IPS-18a (cell line): ENCODE data around the gene ABHD14A.

Source experiments
- H3K27ac ChIP-seq: one replicate; pipeline ENCODE4 v1.5.1; 2013; ENCODE audit warnings: low read length
- H3K27me3 ChIP-seq: one replicate; pipeline ENCODE4 v1.6.1; 2013; ENCODE audit warnings: mild to moderate bottlenecking, low read length; ENCODE audit not compliant: control insufficient read depth, insufficient read depth
- H3K36me3 ChIP-seq: one replicate; pipeline ENCODE4 v1.6.1; 2013; ENCODE audit warnings: low read depth, low read length; ENCODE audit not compliant: control insufficient read depth
- H3K4me1 ChIP-seq: one replicate; pipeline ENCODE4 v1.6.1; 2013; ENCODE audit warnings: low read depth, low read length; ENCODE audit not compliant: control insufficient read depth
- H3K4me3 ChIP-seq: one replicate; pipeline ENCODE4 v1.5.1; 2013; ENCODE audit warnings: low read length
- H3K9ac ChIP-seq: one replicate; pipeline ENCODE4 v1.6.1; 2013; ENCODE audit warnings: mild to moderate bottlenecking, low read length, moderate library complexity
- H3K9me3 ChIP-seq: one replicate; pipeline ENCODE4 v1.6.1; 2013; ENCODE audit warnings: low read depth, low read length; ENCODE audit not compliant: control insufficient read depth

ABHD14A gene

GRCh38 chr3:51954105-51954504 lies 20.8 kb upstream of the ABHD14A start:
- Histone ChIP-seq H3K4me3 (no peak overlapping the region), H3K9me3 (no peaks in the 10 kb centered on the region), H3K27me3 (peaks cover 56% of the 10 kb centered on the region), H3K4me1 (peaks cover 4% of the 10 kb centered on the region), H3K27ac (no peak overlapping the region), H3K9ac (no peak overlapping the region), H3K36me3 (no peaks in the 10 kb centered on the region)

- Histone ChIP-seq H3K4me3 (no peak overlapping the region), H3K36me3 (no peaks in the 10 kb centered on the region), H3K27me3 (peaks cover 54% of the 10 kb centered on the region), H3K9ac (no peak overlapping the region), H3K27ac (no peak overlapping the region), H3K4me1 (peaks cover 4% of the 10 kb centered on the region), H3K9me3 (no peaks in the 10 kb centered on the region)
Observed at GRCh38 chr3:51954713-51955112, 20.2 kb upstream of the ABHD14A start.

DNA sequence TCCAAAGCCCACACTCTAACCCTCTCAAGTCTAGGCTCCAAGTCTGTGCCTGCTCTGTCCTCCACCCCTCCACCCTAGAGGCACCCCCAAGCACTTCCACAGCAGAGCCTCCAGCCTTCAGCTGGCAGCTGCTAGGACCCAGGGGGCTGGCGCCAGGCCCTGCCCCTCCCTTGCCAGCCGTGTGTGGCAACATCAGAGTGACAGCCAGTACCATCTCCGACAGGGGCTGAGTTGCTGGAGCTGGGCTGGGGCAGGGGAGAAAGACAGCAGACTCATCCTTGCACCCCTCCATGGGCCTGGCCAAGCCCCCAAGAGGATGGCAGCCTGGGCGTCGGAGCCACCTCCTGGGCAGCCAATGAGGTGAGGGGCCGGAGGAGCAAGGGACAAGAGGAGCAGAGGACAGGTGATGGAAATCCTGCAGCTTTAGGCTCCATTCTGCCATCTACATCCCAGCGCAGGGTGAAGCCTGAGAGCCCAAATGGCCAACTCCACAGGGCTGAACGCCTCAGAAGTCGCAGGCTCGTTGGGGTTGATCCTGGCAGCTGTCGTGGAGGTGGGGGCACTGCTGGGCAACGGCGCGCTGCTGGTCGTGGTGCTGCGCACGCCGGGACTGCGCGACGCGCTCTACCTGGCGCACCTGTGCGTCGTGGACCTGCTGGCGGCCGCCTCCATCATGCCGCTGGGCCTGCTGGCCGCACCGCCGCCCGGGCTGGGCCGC lies 19.5 kb upstream of the ABHD14A start, which contains the start of gene GPR62:
Gene GPR62, plus strand, starts transcription at position 207 of the 718 bp plus-strand sequence. Its CDS starts 272 bp downstream, at position 479.
- peak within 1 kb of the TSS; percentile 52 for H3K4me3 ChIP-seq

DNA sequence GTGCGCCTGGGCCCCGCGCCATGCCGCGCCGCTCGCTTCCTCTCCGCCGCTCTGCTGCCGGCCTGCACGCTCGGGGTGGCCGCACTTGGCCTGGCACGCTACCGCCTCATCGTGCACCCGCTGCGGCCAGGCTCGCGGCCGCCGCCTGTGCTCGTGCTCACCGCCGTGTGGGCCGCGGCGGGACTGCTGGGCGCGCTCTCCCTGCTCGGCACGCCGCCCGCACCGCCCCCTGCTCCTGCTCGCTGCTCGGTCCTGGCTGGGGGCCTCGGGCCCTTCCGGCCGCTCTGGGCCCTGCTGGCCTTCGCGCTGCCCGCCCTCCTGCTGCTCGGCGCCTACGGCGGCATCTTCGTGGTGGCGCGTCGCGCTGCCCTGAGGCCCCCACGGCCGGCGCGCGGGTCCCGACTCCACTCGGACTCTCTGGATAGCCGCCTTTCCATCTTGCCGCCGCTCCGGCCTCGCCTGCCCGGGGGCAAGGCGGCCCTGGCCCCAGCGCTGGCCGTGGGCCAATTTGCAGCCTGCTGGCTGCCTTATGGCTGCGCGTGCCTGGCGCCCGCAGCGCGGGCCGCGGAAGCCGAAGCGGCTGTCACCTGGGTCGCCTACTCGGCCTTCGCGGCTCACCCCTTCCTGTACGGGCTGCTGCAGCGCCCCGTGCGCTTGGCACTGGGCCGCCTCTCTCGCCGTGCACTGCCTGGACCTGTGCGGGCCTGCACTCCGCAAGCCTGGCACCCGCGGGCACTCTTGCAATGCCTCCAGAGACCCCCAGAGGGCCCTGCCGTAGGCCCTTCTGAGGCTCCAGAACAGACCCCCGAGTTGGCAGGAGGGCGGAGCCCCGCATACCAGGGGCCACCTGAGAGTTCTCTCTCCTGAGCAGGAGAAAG lies 18.7 kb upstream of the ABHD14A start:
- Histone ChIP-seq H3K27me3 (peaks cover 48% of the 10 kb centered on the region), H3K4me1 (peaks cover 4% of the 10 kb centered on the region), H3K27ac (no peak overlapping the region), H3K9me3 (no peaks in the 10 kb centered on the region), H3K9ac (no peak overlapping the region), H3K4me3 (peak overlapping the region; percentile 52), H3K36me3 (no peaks in the 10 kb centered on the region)

More for the DNA sequence above, 19.5 kb upstream of the ABHD14A start, which contains the start of gene GPR62:
- H3K27me3 ChIP-seq, result peaks cover 54% of the 10 kb centered on the region
- H3K9me3 ChIP-seq, result no peaks in the 10 kb centered on the region
- H3K9ac ChIP-seq, result no peak within 1 kb of the TSS
- no peak within 1 kb of the TSS for H3K27ac ChIP-seq
- H3K4me1 ChIP-seq, result peaks cover 4% of the 10 kb centered on the region
- no peaks in the 10 kb centered on the region for H3K36me3 ChIP-seq

DNA sequence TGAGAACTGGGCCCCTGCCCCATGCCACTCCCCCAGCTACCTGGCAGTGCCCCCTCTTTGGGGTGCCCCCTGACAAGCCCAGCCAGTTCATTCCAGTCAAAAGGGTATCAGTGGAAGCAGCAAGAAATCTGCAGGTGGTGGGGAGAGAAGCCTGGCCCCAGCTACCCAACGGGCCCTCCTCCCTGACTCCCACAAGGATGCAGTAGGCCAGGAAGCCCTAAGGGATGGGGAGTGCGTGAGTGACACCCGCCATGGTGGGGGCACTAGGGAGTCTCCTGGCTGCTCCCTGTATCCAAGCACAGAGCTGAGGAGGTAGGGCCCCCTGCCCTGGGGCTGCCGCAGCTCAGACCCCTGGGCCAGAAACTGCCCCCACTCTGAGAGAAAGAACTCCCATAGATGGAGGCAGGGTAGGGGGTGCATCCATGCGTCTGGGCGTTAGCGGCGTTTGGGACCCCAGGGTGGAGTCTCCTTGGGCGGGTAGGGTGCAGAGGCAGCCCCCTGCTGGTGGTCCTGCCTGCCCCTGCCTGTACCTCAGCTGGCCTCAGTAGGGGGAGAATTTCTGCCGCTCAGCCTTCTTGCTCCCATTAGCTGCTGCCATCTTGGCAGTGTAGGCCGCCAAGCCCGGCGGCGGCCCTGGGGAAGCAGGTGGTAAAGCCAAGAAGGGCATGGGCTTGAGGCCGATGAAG lies 17.2 kb upstream of the ABHD14A start:
- Histone ChIP-seq H3K9ac (no peak overlapping the region), H3K9me3 (no peaks in the 10 kb centered on the region), H3K27ac (no peak overlapping the region), H3K36me3 (no peaks in the 10 kb centered on the region), H3K4me1 (peaks cover 4% of the 10 kb centered on the region), H3K4me3 (no peak overlapping the region), H3K27me3 (peaks cover 44% of the 10 kb centered on the region)

DNA sequence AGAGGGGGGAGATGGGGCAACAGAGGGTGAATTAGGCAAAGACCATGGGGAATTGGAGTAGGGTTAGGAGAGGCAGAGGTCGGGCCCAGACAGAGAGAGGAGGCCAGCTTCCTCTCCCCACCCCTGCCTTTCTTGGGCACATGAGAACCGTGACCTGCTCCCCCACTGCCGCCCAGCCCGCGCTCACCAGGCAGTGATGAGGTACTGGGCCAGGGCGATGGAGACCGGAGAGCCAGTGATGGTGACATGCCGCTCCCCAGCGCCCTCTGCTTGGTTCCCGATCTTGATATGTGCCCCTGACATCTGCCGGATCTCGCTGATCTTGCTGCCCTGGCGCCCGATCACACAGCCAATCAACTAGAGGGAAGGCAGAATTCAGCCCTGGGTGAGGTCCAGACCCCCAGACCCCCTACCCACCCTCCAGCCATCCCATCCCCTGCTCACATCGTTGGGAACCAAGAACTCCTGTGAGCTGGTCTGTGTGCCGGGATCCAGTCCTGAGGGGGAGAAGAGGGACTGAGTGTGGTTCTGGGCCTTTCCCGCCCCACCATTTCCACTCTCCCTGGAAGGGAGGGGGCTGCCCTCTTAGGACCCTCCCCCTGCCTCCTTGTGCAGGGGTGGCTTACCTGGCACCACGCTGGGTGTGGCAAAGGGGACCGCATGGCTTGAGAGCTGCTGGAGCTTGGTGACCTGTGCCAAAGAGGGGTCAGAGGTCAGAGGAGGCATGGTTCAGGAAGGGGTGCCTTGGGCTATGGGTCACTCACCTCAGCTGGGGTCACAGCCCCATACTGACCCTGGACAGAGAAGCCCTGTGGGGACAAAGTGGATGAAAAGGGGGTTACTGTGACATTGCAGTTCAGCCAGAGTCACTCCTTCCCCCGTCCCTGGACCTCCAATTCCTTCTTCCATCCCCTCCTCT lies 16.0 kb upstream of the ABHD14A start:
- H3K4me3 ChIP-seq, result no peak overlapping the region
- no peaks in the 10 kb centered on the region for H3K36me3 ChIP-seq
- H3K27me3 ChIP-seq, result peaks cover 35% of the 10 kb centered on the region
- H3K27ac ChIP-seq, result no peak overlapping the region
- H3K9me3 ChIP-seq, result no peaks in the 10 kb centered on the region
- H3K9ac ChIP-seq, result no peak overlapping the region
- H3K4me1 ChIP-seq, result peaks cover 9% of the 10 kb centered on the region

DNA sequence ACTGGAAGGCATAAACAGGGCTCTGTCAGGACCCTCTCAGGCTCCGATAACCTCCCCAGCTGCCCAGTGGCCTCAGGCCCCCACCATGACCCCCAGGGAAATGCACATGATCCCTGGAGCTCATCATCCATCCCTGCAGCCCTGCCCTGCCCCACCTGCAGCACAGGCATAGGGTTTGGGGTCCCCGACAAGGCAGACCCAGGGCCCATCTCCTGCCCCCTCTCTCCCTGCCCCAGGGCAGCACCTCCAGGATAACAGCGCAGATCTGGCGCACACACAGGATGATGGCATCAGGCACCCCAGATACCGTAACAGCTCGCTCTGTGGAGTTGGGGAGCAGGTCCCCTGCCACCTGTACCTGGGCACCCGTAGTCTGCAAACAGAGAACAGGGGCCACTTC lies 15.2 kb upstream of the ABHD14A start:
- H3K9ac ChIP-seq, result no peak overlapping the region
- no peaks in the 10 kb centered on the region for H3K9me3 ChIP-seq
- H3K36me3 ChIP-seq, result no peaks in the 10 kb centered on the region
- peaks cover 27% of the 10 kb centered on the region for H3K27me3 ChIP-seq
- H3K4me3 ChIP-seq, result no peak overlapping the region
- H3K4me1 ChIP-seq, result peaks cover 14% of the 10 kb centered on the region
- no peak overlapping the region for H3K27ac ChIP-seq

- Histone ChIP-seq H3K36me3 (no peaks in the 10 kb centered on the region), H3K9me3 (no peaks in the 10 kb centered on the region), H3K27me3 (peaks cover 24% of the 10 kb centered on the region), H3K4me1 (peaks cover 17% of the 10 kb centered on the region), H3K9ac (no peak overlapping the region), H3K27ac (no peak overlapping the region), H3K4me3 (no peak overlapping the region)
Observed at GRCh38 chr3:51960386-51960785, 14.5 kb upstream of the ABHD14A start.

DNA sequence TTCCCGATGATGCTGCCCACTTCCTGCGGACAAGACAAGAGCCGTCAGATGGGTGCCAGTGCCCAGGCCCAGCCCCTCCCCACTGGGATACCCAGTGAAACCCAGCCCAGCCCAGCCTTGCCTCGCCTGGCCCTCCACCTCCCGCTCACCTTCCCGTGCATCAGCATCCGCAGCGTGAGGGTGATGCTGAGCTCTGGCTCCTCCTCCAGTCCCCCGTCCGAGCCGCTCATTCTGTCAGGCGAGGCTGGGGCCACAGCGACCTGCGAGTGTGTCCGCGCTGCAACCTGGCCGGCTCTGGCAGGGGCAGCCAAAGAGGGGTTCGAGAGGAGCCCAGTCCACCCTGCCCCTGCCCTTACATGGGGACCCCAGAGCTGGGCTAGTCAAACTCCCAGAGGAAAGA lies 13.9 kb upstream of the ABHD14A start:
- Histone ChIP-seq H3K27ac (no peak overlapping the region), H3K27me3 (peaks cover 24% of the 10 kb centered on the region), H3K36me3 (no peaks in the 10 kb centered on the region)

DNA sequence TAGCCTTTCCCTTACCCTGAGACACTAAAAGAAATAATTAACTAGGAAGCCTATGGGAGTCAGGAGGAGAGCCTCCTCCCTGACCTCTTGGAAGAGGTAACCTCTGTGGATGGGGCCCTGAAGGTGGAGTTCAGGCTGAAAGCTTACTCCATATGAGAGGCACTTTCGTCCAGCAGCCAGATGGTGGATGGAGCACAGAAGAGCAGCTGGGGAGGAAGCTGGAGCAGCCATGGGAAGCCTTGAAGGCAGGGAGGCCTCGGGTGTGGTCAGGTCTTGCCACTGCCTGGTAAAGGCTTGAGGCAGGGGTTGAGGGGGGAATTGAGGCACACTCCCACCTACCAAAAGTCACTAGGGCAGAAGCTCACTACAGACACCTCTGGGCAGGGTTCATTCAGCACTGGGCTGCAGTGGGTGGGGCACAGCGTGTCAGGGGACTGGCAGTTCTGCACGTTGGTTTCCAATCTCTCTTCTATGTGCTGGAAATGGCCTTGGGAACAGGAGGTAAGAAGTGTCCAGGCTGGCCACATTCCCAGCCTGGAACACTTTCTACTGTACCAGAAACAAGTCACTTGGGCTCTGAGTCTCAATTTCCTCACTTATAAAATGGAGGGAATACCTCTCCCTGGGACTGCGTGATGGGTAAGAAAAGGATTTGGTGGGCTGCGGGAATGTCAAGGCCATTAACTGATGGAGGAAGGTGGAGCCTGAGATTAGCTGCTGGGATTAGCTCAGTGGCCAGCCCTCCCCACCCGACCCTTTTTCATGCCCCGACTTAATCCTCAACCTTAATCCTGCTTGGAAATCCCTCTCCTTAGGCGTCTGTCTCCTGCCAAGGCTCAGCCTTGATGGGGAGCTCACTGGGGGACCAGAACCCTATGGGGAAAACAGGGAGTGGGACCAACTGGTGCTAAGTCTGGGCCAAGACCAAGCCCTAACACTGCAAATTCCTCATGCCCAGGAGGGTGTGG lies 13.0 kb upstream of the ABHD14A start:
- H3K27ac ChIP-seq, result no peak overlapping the region
- no peak overlapping the region for H3K4me3 ChIP-seq
- no peak overlapping the region for H3K9ac ChIP-seq
- H3K36me3 ChIP-seq, result no peaks in the 10 kb centered on the region
- no peaks in the 10 kb centered on the region for H3K9me3 ChIP-seq
- H3K4me1 ChIP-seq, result peaks cover 25% of the 10 kb centered on the region
- H3K27me3 ChIP-seq, result peaks cover 24% of the 10 kb centered on the region

More for the DNA sequence above, 13.9 kb upstream of the ABHD14A start:
- Histone ChIP-seq H3K4me1 (peaks cover 21% of the 10 kb centered on the region), H3K9ac (no peak overlapping the region), H3K9me3 (no peaks in the 10 kb centered on the region), H3K4me3 (no peak overlapping the region)
